NCI-H748 (cell line): ENCODE data around the gene NPM3.

Source experiments
- DNase-seq: peaks from one replicate; lab custom pipeline; 2025; ENCODE audit not compliant: unreplicated experiment; lab: John Stamatoyannopoulos, UW

Gene NPM3

DNA sequence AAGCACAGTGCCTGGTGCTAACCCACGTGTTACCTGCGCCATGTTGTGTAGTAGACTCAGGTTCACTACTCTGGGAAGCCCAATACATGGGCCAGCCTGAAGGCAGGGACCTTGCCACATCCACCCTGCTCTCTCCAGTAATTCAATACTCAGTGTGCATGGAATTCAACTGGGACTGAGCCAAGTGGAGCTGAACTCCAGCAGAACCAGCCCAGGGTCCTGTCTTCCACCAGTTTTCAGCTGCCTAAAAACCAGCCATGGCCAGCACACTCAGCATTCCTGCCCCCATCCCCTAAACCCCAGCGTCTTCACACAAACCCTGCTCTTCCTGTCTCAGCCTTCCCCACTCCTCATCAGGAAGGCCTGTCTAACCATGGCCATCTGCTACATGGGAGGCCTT lies 22.7 kb downstream of the NPM3 start:
- DNase-seq: no peak

DNA sequence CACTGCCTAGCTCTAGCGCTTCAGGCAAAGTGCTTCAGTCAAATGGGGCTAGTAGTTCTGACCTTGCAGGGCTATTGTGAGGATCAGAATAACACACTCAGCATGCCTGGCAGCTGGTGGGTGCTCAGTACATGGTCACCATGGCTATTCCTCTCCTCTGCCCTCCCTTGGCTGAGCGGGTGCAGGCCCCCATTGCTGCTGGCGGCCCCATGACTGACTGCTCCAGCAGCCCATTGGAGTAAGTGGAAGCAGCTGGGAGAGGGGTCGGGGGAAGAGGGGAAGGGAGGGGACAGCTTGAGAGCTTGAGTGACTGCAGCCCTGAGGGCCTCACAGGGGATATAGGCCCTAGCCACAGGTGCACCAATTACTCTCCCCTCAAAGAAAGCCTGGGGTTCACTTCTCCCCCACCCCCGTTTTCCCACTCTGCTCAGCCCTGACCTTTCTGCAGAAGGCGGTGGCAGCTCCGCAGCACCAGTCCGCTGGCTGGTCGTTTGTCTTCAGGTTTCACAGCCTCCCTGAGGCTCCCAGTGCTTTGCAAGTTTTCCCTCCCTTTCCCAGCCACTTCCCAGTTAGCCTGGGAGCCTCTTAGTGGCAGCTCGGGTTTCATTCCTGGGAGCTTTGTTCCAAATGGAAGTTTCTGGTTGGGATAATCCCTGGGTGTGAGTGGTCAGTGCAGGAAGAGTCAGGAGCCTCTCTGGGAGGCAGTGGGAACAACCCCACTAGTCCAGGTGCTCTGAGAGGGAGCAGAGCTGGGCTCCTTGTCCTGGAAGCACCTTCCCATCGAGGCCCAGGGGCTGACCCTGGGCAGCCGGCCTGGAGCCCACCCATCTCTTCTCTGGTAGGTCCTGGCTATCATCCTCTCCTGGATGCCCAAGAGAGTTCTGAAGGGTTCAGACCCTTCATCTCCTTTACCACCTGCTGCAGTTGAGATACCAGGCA lies 23.7 kb downstream of the NPM3 start:
- no peak for DNase-seq

DNA sequence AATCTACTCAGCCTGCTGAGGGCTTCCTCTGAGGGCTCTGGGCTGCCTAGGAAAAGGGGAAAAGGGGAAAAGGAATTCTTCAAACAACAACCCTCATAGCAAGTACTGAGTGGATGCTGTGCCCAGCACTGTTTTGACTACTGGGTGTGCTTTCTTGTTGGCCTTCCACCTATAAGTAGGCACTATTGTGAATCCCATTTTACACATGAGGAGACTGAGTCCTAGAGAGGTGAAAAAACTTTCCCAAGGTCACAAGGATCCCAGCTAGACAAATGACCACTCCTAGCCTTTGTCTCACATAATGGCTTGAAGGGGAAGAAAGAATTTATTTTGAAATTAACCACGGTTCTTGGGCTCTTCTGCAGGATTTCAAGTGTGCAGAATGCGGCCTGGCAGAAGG lies 24.4 kb downstream of the NPM3 start:
- DNase-seq: no peak

DNA sequence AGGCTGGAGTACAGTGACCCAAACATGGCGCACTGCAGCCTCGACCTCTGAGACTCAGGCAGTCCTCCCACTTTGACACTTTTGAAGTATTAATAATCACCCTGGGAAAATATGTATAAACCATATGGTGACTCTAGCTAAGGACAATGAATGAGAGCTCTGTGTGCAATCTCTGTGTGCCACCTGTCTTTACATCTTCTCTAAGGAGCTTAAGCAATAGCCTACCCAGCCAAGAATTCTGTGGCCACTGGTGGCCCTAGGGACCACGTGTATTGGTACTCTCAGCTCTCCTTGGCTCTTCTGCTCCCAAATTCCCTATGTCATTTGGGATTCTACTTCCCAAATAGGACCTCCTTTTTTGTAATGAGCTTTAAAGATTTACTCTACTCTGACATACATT lies 31.0 kb downstream of the NPM3 start:
- DNase-seq: no peak

DNA sequence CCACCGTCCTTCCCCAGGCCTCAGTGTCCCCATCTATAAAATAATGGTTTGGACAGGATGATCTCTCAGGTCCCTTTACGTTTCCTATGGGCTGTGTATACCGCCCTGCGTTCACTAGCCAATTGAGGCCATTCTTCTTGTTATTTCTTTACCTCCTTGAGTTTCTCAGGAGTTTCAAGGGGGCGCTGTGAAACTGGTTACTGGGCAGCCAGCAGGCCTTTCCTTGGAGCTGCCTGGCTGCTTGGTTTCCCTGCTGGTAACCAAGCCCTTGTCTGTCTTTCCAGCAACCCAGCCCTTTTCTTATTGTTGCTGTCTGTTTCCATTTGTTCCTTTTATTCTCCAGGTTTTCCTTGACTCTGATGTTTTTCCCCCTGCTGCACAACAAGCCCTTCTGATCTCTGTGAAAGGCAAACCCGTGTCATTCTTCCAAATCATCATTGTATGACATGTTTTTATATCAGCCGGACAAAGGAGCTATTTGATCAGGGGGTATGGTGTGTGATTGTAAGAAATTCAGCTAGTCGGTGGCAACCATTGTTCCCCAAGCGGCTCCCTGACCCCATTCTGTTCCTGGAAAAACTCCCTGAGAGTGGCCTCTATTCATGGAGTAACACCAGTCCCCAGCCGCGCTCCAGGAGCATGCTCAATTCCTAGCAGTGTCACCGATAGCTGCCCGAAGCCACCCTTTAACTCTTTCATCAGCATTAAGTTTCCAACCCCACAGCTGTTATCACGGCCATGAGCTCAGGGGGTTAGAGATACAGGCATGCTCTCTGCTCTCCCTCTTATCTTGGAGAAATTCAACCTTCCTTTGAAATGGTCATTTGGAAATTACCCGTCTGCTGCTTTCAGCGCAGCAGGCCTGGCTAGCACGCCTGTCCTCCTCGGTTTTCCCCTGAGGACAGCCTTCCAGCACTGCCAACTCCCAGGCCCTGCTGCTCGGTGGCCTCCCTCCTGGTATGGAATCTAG lies 33.9 kb downstream of the NPM3 start:
- DNase-seq: no peak

DNA sequence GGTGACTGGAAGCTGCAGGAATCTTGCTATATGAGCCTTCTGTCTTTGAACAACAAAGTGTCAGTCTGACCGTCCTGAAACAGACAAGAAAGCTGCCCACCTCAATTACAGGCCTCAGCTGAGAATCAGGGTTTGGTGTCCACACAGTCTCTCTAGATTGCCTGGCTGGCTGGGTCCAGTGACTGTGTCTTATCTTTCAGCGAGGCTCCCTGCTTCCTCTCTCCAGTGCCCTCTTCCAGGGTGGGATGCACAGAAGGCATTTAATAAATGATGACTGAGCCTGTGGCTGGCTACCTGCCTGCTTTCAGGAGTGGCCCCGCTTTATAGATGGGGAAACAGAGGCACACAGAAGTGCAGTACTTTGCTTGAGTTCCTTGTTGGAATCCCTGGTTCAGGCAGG lies 34.8 kb downstream of the NPM3 start:
- DNase-seq: no peak

DNA sequence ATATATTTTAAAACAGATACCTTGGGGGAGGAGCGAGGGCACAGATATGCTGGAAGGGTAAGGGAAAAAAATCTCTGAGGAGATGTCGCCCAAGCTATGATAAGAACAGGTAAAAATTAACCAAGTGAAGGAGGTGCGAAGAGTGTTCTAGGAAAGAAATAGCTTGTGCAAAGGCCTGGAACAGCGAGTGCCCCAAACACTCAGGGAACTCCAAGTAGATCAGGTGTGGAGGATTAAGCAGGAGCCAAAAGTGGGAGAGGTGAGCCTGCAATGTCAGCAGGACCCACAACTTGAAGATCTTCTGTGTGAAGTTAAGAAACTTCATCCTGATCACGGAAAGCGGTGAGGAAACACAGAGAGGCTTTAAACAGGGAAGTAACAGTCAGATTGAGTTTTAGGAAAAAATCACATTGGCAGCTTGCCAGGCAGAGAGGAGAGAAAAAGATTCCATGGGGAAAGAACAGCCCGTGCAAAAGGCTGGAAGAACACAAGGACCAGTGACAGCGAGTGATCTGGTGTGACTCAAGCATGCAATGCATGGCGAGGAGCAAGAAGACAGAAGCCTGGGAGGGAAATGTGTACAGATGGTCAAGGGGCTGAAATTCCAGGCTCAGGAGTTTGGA lies 38.1 kb downstream of the NPM3 start:
- no peak for DNase-seq

DNA sequence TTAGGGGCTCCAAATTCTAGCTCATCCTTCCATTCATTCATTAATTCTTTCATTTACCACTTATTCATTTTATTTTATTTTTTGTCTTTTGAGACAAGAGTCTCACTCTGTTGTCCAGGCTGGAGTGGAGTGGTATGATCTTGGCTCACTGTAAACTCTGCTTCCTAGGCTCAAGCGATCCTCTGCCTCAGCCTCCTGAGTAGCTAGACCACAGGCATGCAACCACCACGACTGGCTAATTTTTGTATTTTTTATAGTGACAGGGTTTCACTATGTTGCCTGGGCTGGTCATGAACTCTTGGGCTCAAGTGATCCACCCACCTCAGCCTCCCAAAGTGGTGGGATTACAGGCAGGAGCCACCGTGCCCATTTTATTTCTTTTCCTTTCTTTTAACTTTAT lies 39.0 kb downstream of the NPM3 start:
- no peak for DNase-seq

DNA sequence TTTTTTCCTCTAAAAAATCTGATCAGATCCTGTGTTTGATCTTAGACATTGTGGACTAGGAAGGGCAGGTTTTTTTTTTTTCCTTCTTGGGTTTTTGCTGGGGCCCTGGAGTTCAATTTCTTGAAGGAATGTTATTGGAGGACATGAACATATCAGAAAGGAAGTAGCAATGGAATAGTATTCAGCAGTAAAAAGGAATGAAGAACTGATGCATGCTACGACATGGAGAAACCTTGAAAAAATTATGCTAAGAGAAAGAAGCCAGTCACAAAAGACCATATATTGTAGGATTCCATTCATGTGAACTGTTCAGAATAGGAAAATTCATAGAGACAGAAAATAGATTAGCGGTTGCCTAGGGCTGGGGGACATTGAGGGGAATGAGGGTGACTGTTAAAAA lies 41.3 kb downstream of the NPM3 start:
- no peak for DNase-seq

DNA sequence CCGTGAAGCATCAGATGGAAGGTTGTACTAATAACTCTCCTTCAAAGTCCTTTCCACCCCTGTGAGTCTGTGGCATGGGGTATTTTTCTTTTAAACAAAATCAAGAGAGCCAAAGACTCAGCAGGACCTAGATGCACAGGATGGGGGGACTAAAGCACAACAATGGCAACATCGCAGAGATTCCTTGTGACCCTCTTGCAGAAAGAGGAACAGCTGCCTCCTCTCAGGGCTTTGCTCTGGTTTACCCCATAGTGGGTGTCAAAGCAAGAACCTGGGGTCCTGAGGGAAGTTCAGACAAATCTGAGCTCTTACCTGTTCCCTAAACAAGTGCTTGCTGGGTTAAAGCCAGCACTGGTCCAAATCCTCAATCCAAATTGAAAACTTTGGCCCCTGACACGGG lies 46.6 kb downstream of the NPM3 start:
- no peak for DNase-seq

DNA sequence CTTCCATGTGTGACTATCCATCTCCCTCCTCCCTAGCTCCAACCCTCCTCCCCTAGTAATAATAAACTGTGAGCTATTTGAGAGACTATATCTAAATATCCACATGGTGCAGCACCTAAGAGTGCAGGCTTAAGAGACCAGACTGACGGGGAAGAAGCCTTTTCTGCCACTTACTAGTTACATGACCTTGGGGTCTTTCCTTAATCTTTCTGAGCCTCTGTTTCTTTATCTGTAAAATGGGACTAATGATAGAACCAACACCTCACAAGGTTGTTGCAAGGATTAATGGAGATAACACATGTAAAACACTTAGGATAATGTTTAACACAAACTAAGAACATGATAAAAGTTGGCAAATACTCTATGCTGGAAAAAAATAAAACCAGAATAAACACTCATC lies 51.1 kb downstream of the NPM3 start:
- DNase-seq: no peak
